Astrocyte of the spinal cord (primary cell): ENCODE measurements around the gene COPS9.

Source experiments
- DNase-seq: peaks from one replicate; pipeline ENCODE4 v3.0.0; 2011; ENCODE audit warnings: low read depth, low spot score
- H3K4me3 ChIP-seq: 2 replicates; pipeline ENCODE4 v1.5.1; 2011; ENCODE audit warnings: low read depth, mild to moderate bottlenecking, low read length, moderate library complexity
- in situ Hi-C: cut with HindIII; loops from 2 replicates; pipeline ENCODE4 v1.10.0; 2017; ENCODE audit warnings: low sequenced_read_pairs
- TF ChIP-seq, protein P1 (sequence below): IDR thresholded peaks from 2 replicates; pipeline ENCODE4 v1.5.1; 2012; ENCODE audit warnings: low read depth, mild to moderate bottlenecking, low read length, inconsistent platforms

Gene COPS9

DNA sequence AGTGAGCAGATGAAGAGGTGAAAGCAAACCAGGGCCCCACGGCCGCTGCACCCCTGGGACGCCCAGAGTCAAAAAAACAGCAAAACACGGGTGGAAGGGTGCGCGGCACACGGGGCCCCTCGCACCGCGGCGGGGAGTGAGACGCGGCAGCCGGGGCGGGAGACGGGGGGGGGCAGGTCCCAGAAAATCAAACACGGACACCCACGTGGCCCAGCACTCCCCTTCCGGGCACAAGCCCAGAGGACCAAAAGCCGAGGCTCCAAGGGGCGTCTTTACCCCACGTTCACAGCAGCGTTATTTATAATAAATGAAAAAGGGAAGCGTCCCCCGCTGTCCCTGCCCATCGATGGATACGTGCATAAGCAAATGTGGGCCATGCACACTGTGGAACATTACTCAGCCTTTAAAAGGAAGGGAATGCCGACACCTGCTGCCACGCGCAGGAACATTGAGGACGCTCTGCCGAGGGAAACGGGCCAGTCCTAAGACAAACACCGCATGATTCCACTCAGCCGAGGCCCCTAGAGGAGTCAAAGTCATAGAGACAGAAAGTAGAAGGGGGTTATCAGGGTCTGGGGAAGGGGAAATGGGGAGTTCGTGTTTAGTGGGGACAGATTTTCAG, 677 bp upstream of the COPS9 start:
- no peak for DNase-seq
- TF ChIP-seq, protein P1, sequence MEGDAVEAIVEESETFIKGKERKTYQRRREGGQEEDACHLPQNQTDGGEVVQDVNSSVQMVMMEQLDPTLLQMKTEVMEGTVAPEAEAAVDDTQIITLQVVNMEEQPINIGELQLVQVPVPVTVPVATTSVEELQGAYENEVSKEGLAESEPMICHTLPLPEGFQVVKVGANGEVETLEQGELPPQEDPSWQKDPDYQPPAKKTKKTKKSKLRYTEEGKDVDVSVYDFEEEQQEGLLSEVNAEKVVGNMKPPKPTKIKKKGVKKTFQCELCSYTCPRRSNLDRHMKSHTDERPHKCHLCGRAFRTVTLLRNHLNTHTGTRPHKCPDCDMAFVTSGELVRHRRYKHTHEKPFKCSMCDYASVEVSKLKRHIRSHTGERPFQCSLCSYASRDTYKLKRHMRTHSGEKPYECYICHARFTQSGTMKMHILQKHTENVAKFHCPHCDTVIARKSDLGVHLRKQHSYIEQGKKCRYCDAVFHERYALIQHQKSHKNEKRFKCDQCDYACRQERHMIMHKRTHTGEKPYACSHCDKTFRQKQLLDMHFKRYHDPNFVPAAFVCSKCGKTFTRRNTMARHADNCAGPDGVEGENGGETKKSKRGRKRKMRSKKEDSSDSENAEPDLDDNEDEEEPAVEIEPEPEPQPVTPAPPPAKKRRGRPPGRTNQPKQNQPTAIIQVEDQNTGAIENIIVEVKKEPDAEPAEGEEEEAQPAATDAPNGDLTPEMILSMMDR: no peak
- in situ Hi-C loops: no loop called here
- peak overlapping the region; percentile 85 for H3K4me3 ChIP-seq

DNA sequence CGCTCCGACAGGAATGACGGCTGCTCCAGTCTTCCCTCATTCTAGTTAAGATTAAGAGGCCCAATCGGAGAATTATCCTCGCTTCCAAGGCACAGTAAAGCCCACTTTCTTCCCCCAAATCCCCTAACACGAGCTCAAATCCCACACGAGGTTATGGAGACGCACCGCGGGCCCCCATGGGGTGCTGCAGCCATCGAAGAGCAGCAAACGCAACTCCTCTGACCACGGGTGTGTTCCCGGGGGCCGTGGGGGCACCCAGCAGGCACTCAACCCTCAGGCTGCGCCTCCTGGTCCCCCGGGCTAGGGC, 446 bp downstream of the COPS9 start:
- in situ Hi-C loops: no loop called here
- H3K4me3 ChIP-seq: peak overlapping the region; percentile 85
- TF ChIP-seq, protein P1: no peak
- DNase-seq: no peak

DNA sequence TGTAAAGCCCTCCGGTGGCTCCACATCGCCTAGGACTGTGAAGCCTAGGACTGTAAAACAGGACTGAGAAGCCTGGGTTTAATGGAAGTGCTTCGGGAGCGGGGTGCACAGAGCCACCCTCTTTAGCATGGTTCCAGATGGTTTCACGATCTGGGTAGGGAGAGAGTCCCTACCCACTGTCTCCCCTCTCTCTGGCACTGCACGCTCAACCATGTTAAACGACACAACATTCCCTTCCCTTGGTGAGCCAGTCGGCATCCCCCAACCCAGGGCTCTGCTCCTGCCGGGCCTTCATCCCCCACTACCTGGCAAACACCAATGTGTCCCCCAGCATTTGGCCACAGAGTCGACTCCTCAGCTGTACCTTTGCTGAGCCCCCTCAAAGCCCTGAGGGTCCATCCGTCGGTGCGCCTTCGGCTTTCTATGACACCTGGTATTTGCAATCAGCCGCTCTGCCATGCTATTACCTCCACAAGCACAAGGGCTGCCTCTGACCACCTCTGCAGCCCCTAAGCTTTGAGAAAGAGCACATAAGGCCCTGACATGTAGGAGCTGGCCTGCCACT, 1.1 kb downstream of the COPS9 start:
- in situ Hi-C loops: no loop called here
- no peak for DNase-seq
- TF ChIP-seq, protein P1: no peak

DNA sequence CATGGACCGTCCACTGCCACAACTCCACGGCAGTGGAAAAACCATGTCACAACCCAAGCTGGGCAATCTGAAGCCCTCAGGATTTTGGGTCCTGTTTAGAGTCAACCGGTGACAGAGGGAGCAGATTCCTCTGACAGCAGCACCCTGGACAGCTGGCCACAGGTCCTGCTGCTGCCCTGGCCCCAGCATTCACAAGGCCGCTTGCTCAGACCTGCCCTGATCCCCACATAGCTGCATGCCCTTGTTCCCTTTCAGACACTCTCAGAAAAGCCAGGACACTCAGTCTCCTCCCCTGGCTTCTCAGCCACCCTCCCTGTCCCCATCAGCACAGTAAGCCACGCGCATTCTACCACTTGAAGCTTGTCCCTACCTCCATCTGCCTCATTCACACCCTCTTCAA, 1.6 kb downstream of the COPS9 start:
- TF ChIP-seq, protein P1: no peak
- in situ Hi-C loops: no loop called here
- H3K4me3 ChIP-seq: no peak overlapping the region
- no peak for DNase-seq

More for the DNA sequence above, 1.1 kb downstream of the COPS9 start:
- peak overlapping the region; percentile 85 for H3K4me3 ChIP-seq

- no peak overlapping the region for H3K4me3 ChIP-seq
- in situ Hi-C loops: no loop called here
- DNase-seq: no peak
Observed at GRCh38 chr2:240133401-240133800, 2.7 kb downstream of the COPS9 start.

DNA sequence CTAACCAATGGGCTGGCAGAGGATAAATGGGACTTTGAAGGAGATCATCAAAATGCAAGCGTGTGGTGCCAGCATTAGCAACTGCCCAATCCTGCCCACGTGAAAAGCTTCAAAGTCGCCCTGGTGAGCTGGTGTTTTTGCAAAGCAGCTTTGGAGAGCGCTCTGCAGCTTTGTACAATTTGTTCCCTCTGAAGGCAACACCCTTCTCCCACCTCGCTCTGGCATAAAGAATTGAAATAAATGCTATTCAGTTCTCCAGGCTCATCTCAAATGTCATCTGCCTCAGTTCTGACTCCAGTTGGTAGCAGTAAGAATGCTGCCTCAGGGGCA, 3.5 kb downstream of the COPS9 start:
- TF ChIP-seq, protein P1: no peak

More at GRCh38 chr2:240133401-240133800, 2.7 kb downstream of the COPS9 start:
- TF ChIP-seq, protein P1: no peak

More for the DNA sequence above, 3.5 kb downstream of the COPS9 start:
- in situ Hi-C loops: no loop called here
- DNase-seq: no peak
- no peak overlapping the region for H3K4me3 ChIP-seq
